GM20431 (cell line): Measurements from ENCODE around the gene RHOT1.

Experiments
- in situ Hi-C: fragments of 300-500 bp; cut with MseI, MboI; formaldehyde crosslinking; loops from one replicate; pipeline ENCODE4 v1.15.0; 2020; ENCODE audit warnings: low sequenced_read_pairs; ENCODE audit not compliant: unreplicated experiment

RHOT1 gene

GRCh38 chr17:32265192-32265923 is 123.1 kb downstream of the RHOT1 start, which contains the start of gene RHBDL3:
TSS of gene RHBDL3 (plus strand) at chr17:32265832. CDS start at chr17:32266190, 358 bp downstream.
- in situ Hi-C loops: no loop called here

- in situ Hi-C loops: no loop called here
Measured at GRCh38 chr17:32266051-32266388, 123.7 kb downstream of the RHOT1 start.

GRCh38 chr17:32266389-32267301 is 124.3 kb downstream of the RHOT1 start:
- in situ Hi-C loops: no loop called here

DNA sequence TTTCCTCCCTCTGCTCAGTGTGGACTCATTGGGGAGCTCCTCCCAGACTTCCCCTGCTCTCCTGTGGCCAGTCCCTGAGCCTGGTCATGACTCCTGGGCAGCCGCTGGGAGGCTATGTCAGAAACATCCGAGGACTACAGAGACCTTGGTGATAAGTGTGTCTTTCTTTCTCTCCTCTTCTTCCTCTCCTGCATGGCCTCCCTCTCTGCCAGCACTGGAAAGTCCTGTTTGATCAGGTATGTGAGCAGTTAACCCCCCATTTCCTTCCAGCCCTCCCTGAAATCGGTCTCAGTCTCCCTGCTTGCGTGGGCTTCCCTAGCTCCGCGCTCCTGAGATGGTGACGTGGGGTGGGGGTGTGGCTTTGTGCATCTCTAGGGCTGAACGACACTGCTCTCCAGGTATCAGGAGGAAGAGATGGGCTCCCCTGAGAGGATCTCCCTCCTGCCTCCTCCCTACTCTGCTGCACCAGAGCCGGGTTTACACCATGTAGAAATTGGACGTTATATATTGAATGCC is 125.4 kb downstream of the RHOT1 start:
- in situ Hi-C loops: no loop called here

GRCh38 chr17:32268734-32269288 is 126.5 kb downstream of the RHOT1 start:
- in situ Hi-C loops: no loop called here

GRCh38 chr17:32269377-32269776 is 127.1 kb downstream of the RHOT1 start:
- in situ Hi-C loops: no loop called here

DNA sequence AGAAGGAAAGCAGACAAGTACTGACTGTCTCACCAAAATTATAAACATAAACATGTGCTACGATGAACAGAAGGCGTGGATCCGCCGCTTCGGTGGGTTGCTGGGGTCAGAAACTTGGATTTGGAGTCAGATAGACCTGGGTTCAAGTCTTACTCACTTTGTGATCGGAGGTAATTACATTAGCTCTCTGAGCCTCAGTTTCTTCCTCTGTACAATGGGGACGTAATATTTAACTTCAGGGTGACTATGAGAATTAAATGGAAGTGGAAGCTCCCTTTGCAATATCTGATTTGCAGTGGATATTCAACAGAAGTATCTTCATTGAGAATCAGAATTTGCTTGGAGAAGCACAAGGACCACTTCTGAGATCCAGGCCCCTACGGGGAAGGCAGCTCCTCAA is 129.5 kb downstream of the RHOT1 start:
- in situ Hi-C loops: no loop called here

DNA sequence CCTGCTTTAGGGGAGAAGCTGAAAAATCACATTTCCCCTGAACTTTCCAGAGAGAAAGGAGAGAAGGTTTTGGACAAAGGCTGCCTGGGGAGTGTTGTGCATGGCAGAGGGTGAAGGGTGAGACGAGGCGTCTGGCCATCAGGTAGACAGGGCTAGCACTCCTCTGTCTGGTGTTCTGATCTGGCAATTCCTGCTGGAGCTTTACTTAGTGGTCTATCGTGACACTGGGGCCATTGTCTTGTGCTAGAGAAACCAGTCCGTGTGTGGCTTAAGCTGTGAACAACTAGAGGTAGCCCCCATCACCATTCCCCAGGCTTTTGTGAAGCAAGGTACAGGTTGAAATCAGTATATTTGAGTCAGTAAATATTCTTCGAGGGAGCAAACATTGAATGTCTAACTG is 131.8 kb downstream of the RHOT1 start:
- in situ Hi-C loops: no loop called here

GRCh38 chr17:32274643-32275042 is 132.3 kb downstream of the RHOT1 start:
- in situ Hi-C loops: no loop called here
